ENCODE data around the gene ZNF138.

- TF ChIP-seq GATA2 (IDR thresholded peaks at IDR 0.05; ENCODE audit: low read depth, low read length) = no peak
- no peak for TF ChIP-seq GATA3 (IDR thresholded peaks at IDR 0.05; ENCODE audit: low read depth, low read length)
Observed at GRCh38 chr7:64881461-64882287, 87.4 kb downstream of the ZNF138 start.
